ENCODE results near the gene GAB1.

Gene GAB1

GRCh38 chr4:143391261-143391660 is 54.6 kb downstream of the GAB1 start:
- no peak for DNase-seq

- no peak for DNase-seq
Measured at GRCh38 chr4:143391895-143392294, 55.2 kb downstream of the GAB1 start.

- no peak for DNase-seq
Measured at GRCh38 chr4:143393195-143393594, 56.5 kb downstream of the GAB1 start.

GRCh38 chr4:143394739-143395453 is 58.2 kb downstream of the GAB1 start:
- no peak for DNase-seq

DNA sequence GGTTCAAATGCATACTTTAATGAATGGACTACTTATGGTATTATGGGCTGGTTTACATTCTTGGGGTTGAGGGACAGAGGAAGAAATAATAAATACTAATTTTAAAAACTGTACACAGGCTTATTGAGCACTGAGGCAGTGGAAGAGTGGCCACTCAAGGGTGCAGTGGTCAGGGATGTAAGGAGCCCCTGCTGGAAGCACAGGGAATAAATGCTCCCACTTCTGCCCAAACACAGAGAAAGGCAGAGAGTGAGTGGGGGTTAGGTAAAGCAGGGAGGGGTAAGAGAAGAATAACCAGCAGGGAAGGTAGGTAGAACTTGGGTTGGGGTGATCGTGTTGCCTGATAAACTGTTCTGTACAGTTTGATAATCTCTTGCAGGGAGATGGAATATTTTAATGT is 60.0 kb downstream of the GAB1 start:
- DNase-seq: no peak

GRCh38 chr4:143397335-143397734 is 60.7 kb downstream of the GAB1 start:
- DNase-seq: no peak

- DNase-seq: no peak
Measured at GRCh38 chr4:143397887-143398286, 61.2 kb downstream of the GAB1 start.

- no peak for DNase-seq
Measured at GRCh38 chr4:143399113-143399949, 62.7 kb downstream of the GAB1 start.

DNA sequence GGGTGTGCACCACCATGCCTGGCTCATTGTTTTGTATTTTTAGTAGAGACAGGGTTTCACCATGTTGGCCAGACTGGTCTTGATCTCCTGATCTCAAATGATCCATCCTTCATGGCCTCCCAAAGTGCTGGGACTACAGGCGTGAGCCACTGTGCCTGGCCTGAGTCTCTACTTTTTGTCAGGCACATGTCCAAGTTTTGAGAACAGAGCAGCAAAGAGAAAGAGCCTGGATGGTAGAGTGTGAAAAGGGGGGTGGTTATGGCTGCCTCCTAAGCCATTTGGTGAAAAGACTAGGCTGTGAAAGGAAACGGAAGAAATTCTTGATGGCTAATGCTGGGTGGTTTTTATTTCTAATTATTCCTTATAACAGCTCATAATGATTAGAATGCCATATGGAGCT is 63.4 kb downstream of the GAB1 start:
- DNase-seq: no peak

GRCh38 chr4:143402776-143403552 is 66.3 kb downstream of the GAB1 start:
- DNase-seq: no peak

- no peak for DNase-seq
Measured at GRCh38 chr4:143403553-143403820, 66.8 kb downstream of the GAB1 start.

DNA sequence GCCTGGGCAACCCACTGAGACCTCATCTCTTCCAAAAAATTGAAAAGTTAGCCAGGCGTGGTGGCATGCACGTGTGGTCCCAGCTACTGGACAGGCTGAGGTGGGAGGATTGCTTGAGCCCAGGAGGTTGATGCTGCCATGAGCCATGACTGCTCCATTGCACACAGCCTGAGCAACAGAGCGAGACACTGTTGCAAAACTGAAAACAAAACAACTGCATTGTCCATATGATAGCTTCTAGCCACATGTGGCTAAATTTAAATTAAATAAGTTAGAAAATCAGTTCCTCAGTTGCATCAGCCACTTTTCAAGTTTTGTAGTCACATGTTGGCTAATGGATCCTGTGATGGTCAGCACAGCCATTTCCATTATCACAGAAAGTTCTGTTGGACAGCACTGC is 67.9 kb downstream of the GAB1 start:
- no peak for DNase-seq

GRCh38 chr4:143405075-143405730 is 68.5 kb downstream of the GAB1 start:
- no peak for DNase-seq

- DNase-seq: peak; percentile 70
Measured at GRCh38 chr4:143406523-143406922, 69.8 kb downstream of the GAB1 start.

DNA sequence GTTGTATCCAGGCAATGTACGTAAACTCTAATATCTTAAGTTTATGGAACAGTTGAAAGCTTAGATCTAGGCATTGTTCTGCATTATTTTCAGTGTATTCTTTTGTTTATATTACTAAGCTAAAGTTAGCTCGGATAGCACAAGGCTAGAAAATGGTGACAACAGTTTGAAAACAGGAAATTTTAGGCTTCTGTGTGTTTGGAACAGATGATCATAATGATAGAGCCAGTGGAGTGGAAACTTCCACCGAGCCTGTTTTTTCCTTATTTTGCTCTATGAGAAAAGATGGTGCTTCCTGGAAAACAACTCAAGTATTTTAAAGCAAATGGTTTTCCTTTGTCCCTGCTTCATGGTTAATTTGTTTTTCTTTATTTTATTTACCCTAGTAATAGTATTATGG is 70.8 kb downstream of the GAB1 start:
- no peak for DNase-seq

DNA sequence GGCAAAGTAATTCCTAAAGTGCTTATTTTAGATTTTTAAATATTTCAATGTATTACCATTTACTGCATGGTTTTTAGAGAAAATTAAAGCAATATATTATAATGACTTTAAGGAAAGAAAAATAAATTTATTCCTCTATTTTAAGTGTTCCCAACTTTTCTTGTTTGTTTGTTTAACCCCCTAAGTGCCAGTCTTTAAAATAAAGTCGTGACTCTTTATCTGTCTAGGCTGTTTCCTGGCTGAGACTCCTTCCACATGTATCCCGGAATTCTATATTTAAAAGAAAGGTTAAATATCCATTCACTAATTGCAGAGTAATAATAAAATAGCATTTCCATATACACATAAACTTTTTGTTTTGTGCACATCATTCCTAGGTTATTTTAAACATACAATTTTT is 71.2 kb downstream of the GAB1 start:
- DNase-seq: no peak

GRCh38 chr4:143410015-143410414 is 73.3 kb downstream of the GAB1 start:
- no peak for DNase-seq

DNA sequence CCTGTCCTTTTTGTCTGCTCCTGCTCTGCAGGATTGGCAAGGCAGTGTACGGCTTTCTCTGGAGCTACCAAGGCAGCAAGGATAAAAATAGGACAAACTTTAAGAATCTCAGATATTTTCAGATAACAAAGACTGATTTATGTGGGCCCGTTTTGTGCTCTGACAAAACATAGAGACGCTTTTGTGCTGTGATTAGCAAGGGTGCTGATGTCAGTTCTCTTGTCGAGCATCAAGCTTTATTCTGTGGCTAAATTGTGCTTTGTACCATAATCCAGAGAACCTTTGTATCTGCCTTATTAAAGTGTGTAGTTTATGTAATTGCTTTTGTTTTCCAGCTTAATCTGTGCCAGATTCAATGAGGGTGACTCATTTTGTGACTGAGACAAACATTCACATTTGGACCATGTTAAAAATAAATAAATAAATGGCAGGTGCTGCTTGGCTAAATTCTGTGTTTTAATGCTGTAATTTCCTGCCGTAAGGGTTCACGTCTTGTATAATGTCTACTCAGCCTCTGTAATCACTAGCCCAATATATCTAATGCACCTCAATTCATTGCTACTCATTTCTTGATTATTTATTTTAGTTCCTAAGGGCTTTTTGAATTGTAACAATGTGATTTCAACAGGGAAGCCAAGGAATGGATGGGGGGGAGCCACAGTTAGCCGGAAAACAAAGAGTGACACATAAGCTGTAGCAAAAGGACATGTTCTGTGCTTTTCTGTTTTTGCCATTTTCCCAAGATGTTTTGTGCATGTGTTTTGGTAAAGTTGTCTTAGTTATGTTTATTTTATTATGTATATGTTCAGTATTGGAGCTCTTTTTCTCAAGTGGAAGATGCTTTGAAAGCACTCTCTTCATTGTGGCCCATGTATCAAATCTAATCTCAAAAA is 75.1 kb downstream of the GAB1 start:
- DNase-seq: no peak

DNA sequence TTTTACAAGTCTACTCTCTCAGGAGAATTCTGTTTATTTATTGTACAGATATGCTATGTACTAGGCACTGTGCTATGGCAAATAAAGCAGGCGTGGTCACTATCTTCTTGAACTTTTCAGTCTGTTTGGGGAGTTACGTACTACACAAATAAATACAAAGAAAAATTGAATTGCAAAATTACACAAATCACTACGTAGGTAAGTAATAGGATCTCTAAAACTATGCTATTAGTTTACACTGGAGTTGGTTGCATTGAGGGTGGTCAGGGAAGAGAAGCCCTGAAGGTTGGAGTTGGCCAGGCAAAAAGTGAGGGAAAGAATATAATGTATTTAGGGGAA is 75.7 kb downstream of the GAB1 start:
- DNase-seq: no peak

- no peak for DNase-seq
Measured at GRCh38 chr4:143417679-143418403, 81.2 kb downstream of the GAB1 start.

- DNase-seq: no peak
Measured at GRCh38 chr4:143420227-143420626, 83.6 kb downstream of the GAB1 start.

- no peak for DNase-seq
Measured at GRCh38 chr4:143421609-143422008, 84.9 kb downstream of the GAB1 start.

All from right forelimb (tissue), 1 donor.